Ovary (tissue), 9 donors: Measurements from ENCODE around the gene OLA1. TPM values are rescaled to one million over a fixed set of nuclear protein-coding genes. Genes with fewer than 3 reads are reported as not detected.
"Not testable (repeated sequence)": the region's sequence is repeated elsewhere in the genome, so short reads cannot be mapped to it uniquely, and the experiment has no call there.

Experiments
- DNase-seq, 5 donors: peaks; one replicate each; pipeline ENCODE4 v3.0.0-alpha.2; 2019 to 2020
- H3K27ac ChIP-seq, 2 donors: fragments of 200-600 bp; one replicate each; pipeline versions ENCODE4 v1.5.1 to v1.8.0; 2019 to 2022
- H3K27me3 ChIP-seq: fragments of 200-600 bp; one replicate; pipeline ENCODE4 v1.8.0; 2022
- H3K36me3 ChIP-seq: fragments of 200-600 bp; sonication (generic); one replicate; pipeline ENCODE4 v1.5.1; 2019
- H3K4me1 ChIP-seq: one replicate; pipeline ENCODE4 v1.8.1; 2013; ENCODE audit warnings: mild to moderate bottlenecking, moderate library complexity; ENCODE audit not compliant: insufficient read depth
- H3K4me3 ChIP-seq: fragments of 200-600 bp; sonication (generic); one replicate; pipeline ENCODE4 v1.5.1; 2017
- H3K9me3 ChIP-seq, 2 donors: fragments of 200-600 bp in 1 of 2; sonication (generic) in 1 of 2; one replicate each; pipeline versions ENCODE4 v1.5.1 to v1.8.1; 2013 to 2019; ENCODE audit warnings: mild to moderate bottlenecking in 1 of 2, moderate library complexity in 1 of 2
- EP300 ChIP-seq: sonication (generic); formaldehyde crosslinking; IDR thresholded peaks from one replicate; pipeline ENCODE4 v1.6.1; 2017; ENCODE audit warnings: antibody characterized with exemption
- POLR2A ChIP-seq: fragments of 450-650 bp; IDR thresholded peaks from one replicate; pipeline ENCODE4 v1.6.1; 2017; ENCODE audit warnings: antibody characterized with exemption, mild to moderate bottlenecking, moderate library complexity
- WGBS, 3 donors: extraction: QIAGEN DNeasy Blood & Tissue Kit in 1 of 3; methylation state at CpG; one replicate each; pipeline versions ENCODE4 v1.1.5 to v1.1.7; 2013 to 2017; 5-methylcytosine and 5-hydroxymethylcytosine counted together
- intact Hi-C, 4 donors: fragments of 100-400 bp; cut with DNase I; formaldehyde crosslinking; loops; one replicate each; pipeline versions ENCODE4 v1.11.0 to v1.15.1; 2022 to 2023
- polyA plus RNA-seq, 2 donors: library from polyadenylated mRNA; stranded (reverse); fragments of 200-250 nt in 1 of 2; fragments of 350-450 nt in 1 of 2; fragmentation: Illumina TruSeq in 1 of 2; extraction: RNeasy Lipid Tissue Mini Kit (QIAGEN cat#74804) in 1 of 2; gene quantifications; one replicate each; pipeline ENCODE4 v1.2.3, GENCODE V29; 2013 to 2014
- total RNA-seq, 7 donors: library from RNA; depleted of rRNA in 2 of 7; stranded (reverse); fragments of >200 nt in 2 of 7; fragmentation: NEBNext Ultra II Directional in 3 of 7; extraction: Animal tissue kit (Norgen Biotek cat#: 25700) in 3 of 7; gene quantifications; one replicate each; pipeline versions ENCODE4 v1.1.0 to v1.2.4, GENCODE V29; 2016 to 2023
- TF ChIP-seq, protein P1 (sequence below), 3 donors: fragments of 450-650 bp in 2 of 3; fragments of 200-600 bp in 1 of 3; IDR thresholded peaks; one replicate each; pipeline versions ENCODE4 v1.5.1 to v1.8.0; 2016 to 2022; ENCODE audit warnings: antibody characterized with exemption in 3 of 3, mild to moderate bottlenecking in 1 of 3
- donor health status: DM: no; HTN: no; CAD: no; lungs with moderate emphysema.
- donor health status: DM: no; HTN: no; CAD: no.
- donor health status: Bipolar disorder and iron deficiency.
- donor health status: DM: yes; HTN: yes; CAD: no.
- donor health status: DM: no; HTN: no; CAD: no.
- donor health status: DM: yes; HTN: yes; CAD: no.

Gene OLA1
- total and polyA plus RNA-seq, 9 donors, result 25.6 to 127 (median 45.2) TPM

GRCh38 chr2:174281736-174282135 lies 33.4 kb upstream of the OLA1 start:
- H3K4me1 ChIP-seq, result no peaks in the 10 kb centered on the region
- WGBS, 3 donors, result 38 to 52% (median 43%) methylated on average over 1 of the region's 1 CpG
- no peaks in the 10 kb centered on the region for H3K27me3 ChIP-seq
- no peak overlapping the region for H3K27ac ChIP-seq
- intact Hi-C loops, result no loop called here
- no peaks in the 10 kb centered on the region for H3K9me3 ChIP-seq
- H3K36me3 ChIP-seq, result no peaks in the 10 kb centered on the region
- TF ChIP-seq, protein P1, sequence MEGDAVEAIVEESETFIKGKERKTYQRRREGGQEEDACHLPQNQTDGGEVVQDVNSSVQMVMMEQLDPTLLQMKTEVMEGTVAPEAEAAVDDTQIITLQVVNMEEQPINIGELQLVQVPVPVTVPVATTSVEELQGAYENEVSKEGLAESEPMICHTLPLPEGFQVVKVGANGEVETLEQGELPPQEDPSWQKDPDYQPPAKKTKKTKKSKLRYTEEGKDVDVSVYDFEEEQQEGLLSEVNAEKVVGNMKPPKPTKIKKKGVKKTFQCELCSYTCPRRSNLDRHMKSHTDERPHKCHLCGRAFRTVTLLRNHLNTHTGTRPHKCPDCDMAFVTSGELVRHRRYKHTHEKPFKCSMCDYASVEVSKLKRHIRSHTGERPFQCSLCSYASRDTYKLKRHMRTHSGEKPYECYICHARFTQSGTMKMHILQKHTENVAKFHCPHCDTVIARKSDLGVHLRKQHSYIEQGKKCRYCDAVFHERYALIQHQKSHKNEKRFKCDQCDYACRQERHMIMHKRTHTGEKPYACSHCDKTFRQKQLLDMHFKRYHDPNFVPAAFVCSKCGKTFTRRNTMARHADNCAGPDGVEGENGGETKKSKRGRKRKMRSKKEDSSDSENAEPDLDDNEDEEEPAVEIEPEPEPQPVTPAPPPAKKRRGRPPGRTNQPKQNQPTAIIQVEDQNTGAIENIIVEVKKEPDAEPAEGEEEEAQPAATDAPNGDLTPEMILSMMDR (IDR thresholded peaks at IDR 0.05), result no peak
- TF ChIP-seq POLR2A, result no peak
- no peak for TF ChIP-seq EP300
- H3K4me3 ChIP-seq, result no peak overlapping the region
- DNase-seq, result no peak

GRCh38 chr2:174280596-174280995 lies 32.3 kb upstream of the OLA1 start:
- Histone ChIP-seq H3K9me3 (no peaks in the 10 kb centered on the region), H3K27me3 (no peaks in the 10 kb centered on the region), H3K4me3 (no peak overlapping the region), H3K27ac (no peak overlapping the region), H3K4me1 (no peaks in the 10 kb centered on the region), H3K36me3 (no peaks in the 10 kb centered on the region)
- 67 to 83% (median 80%) methylated on average over 3 of the region's 3 CpGs for WGBS, 3 donors
- DNase-seq, result no peak
- intact Hi-C loops, result no loop called here
- TF ChIP-seq, protein P1 (IDR thresholded peaks at IDR 0.05), result no peak
- TF ChIP-seq POLR2A, result no peak
- no peak for TF ChIP-seq EP300

- H3K4me3 ChIP-seq, H3K27ac ChIP-seq, H3K27me3 ChIP-seq, H3K4me1 ChIP-seq, H3K9me3 ChIP-seq, H3K36me3 ChIP-seq, intact Hi-C loops, DNase-seq: not testable (repeated sequence)
- 88 to 93% (median 90%) methylated on average over 3 to 5 of the region's 6 CpGs for WGBS, 3 donors
Measured at GRCh38 chr2:174270263-174270662, 21.9 kb upstream of the OLA1 start.

- WGBS, 3 donors, result 85 to 93% (median 86%) methylated on average over 5 of the region's 5 CpGs
- Histone ChIP-seq H3K9me3 (no peaks in the 10 kb centered on the region), H3K4me3 (no peak overlapping the region), H3K27me3 (no peaks in the 10 kb centered on the region), H3K36me3 (no peaks in the 10 kb centered on the region), H3K4me1 (no peaks in the 10 kb centered on the region), H3K27ac (no peak overlapping the region)
- no peak for DNase-seq
- TF ChIP-seq, protein P1 (IDR thresholded peaks at IDR 0.05), result no peak
- TF ChIP-seq EP300 (no peak), POLR2A (no peak)
- intact Hi-C loops, result no loop called here
Measured at GRCh38 chr2:174266288-174266687, 18.0 kb upstream of the OLA1 start.

DNA sequence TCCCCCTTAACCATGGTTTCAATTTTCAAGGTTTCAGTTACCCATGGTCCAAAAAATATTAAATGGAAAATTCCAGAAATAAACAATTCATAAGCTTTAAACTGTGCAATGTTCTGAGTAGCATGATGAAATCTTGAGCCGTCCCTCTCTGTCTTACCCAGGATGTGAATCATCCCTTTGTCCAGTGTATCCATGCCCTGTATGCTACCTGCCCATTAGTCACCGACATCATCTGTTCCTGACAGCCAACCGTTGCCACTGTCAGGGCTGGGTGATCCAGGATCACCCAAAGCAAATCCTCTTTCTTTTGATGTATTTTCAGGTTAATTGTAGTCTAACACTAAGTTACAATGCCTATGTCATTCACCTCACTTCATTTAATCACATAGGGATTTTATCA lies 15.7 kb upstream of the OLA1 start:
- no peaks in the 10 kb centered on the region for H3K4me1 ChIP-seq
- no peaks in the 10 kb centered on the region for H3K27me3 ChIP-seq
- H3K9me3 ChIP-seq, result no peaks in the 10 kb centered on the region
- 89 to 91% (median 90%) methylated on average over 3 of the region's 3 CpGs for WGBS, 3 donors
- no peaks in the 10 kb centered on the region for H3K36me3 ChIP-seq
- no peak overlapping the region for H3K4me3 ChIP-seq
- DNase-seq, result no peak
- TF ChIP-seq EP300 (no peak), POLR2A (no peak)
- TF ChIP-seq, protein P1 (IDR thresholded peaks at IDR 0.05), result no peak
- intact Hi-C loops, result no loop called here
- no peak overlapping the region for H3K27ac ChIP-seq
